ENCODE results near the gene CKM.
"Not testable (repeated sequence)": the region's sequence is repeated elsewhere in the genome, so short reads cannot be mapped to it uniquely, and the experiment has no call there.

Gene CKM

GRCh38 chr19:45315304-45315703, 7.4 kb downstream of the CKM start:
- Histone ChIP-seq H3K36me3 (replicated peaks; ENCODE audit: low read depth, low read length) (no peaks in the 10 kb centered on the region), H3K79me2 (ENCODE audit: low read length) (no peaks in the 10 kb centered on the region), H3K4me1 (ENCODE audit: low read length) (no peaks in the 10 kb centered on the region), H3K4me2 (ENCODE audit: low read length) (no peak overlapping the region), H3K9ac (ENCODE audit: low read length) (no peak overlapping the region), H3K9me3 (ENCODE audit: insufficient read depth, low read length) (no peaks in the 10 kb centered on the region), H3K27me3 (ENCODE audit: low read depth, low read length) (peaks cover 8% of the 10 kb centered on the region), H3K4me3 (ENCODE audit: low read length) (no peak overlapping the region), H3K27ac (ENCODE audit: low read length) (no peak overlapping the region), H2AFZ (ENCODE audit: low read depth, low read length) (no peak overlapping the region), H4K20me1 (ENCODE audit: insufficient read depth, low read length) (no peaks in the 10 kb centered on the region)
- no peak for TF ChIP-seq CTCF (IDR thresholded peaks at IDR 0.05; ENCODE audit: low read depth, low read length)
- no peak for TF ChIP-seq EZH2phosphoT487 (IDR thresholded peaks at IDR 0.05; ENCODE audit: low read depth)

- no peak overlapping the region for H3K9ac ChIP-seq (ENCODE audit: low read length)
- no peak overlapping the region for H2AFZ ChIP-seq (ENCODE audit: low read depth, low read length)
- no peaks in the 10 kb centered on the region for H3K79me2 ChIP-seq (ENCODE audit: low read length)
- TF ChIP-seq CTCF (IDR thresholded peaks at IDR 0.05; ENCODE audit: low read depth, low read length) (no peak), EZH2phosphoT487 (IDR thresholded peaks at IDR 0.05; ENCODE audit: low read depth) (no peak)
- peaks cover 8% of the 10 kb centered on the region for H3K27me3 ChIP-seq (ENCODE audit: low read depth, low read length)
- H3K4me1 ChIP-seq (ENCODE audit: low read length): no peaks in the 10 kb centered on the region
- H3K4me2 ChIP-seq (ENCODE audit: low read length): no peak overlapping the region
- H4K20me1 ChIP-seq (ENCODE audit: insufficient read depth, low read length): no peaks in the 10 kb centered on the region
- H3K27ac ChIP-seq (ENCODE audit: low read length): no peak overlapping the region
- H3K4me3 ChIP-seq (ENCODE audit: low read length): no peak overlapping the region
- no peaks in the 10 kb centered on the region for H3K36me3 ChIP-seq (replicated peaks; ENCODE audit: low read depth, low read length)
- no peaks in the 10 kb centered on the region for H3K9me3 ChIP-seq (ENCODE audit: insufficient read depth, low read length)
These were observed 7.9 kb downstream of the CKM start for GRCh38 chr19:45314708-45315245.

- not testable (repeated sequence) for H3K79me2 ChIP-seq (ENCODE audit: low read length); H3K4me1 ChIP-seq (ENCODE audit: low read length); H4K20me1 ChIP-seq (ENCODE audit: insufficient read depth, low read length); H3K27me3 ChIP-seq (ENCODE audit: low read depth, low read length); H3K36me3 ChIP-seq (replicated peaks; ENCODE audit: low read depth, low read length); H3K27ac ChIP-seq (ENCODE audit: low read length); H3K4me3 ChIP-seq (ENCODE audit: low read length); H3K9me3 ChIP-seq (ENCODE audit: insufficient read depth, low read length); H2AFZ ChIP-seq (ENCODE audit: low read depth, low read length); H3K4me2 ChIP-seq (ENCODE audit: low read length); H3K9ac ChIP-seq (ENCODE audit: low read length)
These were observed 10.4 kb downstream of the CKM start for GRCh38 chr19:45312285-45312684.

GRCh38 chr19:45311621-45312020, 11.1 kb downstream of the CKM start:
- TF ChIP-seq CTCF (IDR thresholded peaks at IDR 0.05; ENCODE audit: low read depth, low read length): no peak
- no peak for TF ChIP-seq EZH2phosphoT487 (IDR thresholded peaks at IDR 0.05; ENCODE audit: low read depth)
- Histone ChIP-seq H3K79me2 (ENCODE audit: low read length) (no peaks in the 10 kb centered on the region), H3K9me3 (ENCODE audit: insufficient read depth, low read length) (no peaks in the 10 kb centered on the region), H3K27ac (ENCODE audit: low read length) (no peak overlapping the region), H3K4me1 (ENCODE audit: low read length) (no peaks in the 10 kb centered on the region), H3K9ac (ENCODE audit: low read length) (no peak overlapping the region), H3K4me3 (ENCODE audit: low read length) (no peak overlapping the region), H3K36me3 (replicated peaks; ENCODE audit: low read depth, low read length) (no peaks in the 10 kb centered on the region), H4K20me1 (ENCODE audit: insufficient read depth, low read length) (no peaks in the 10 kb centered on the region), H3K27me3 (ENCODE audit: low read depth, low read length) (peaks cover 3% of the 10 kb centered on the region; the same call in 1 of the 2 replicates), H2AFZ (ENCODE audit: low read depth, low read length) (no peak overlapping the region), H3K4me2 (ENCODE audit: low read length) (no peak overlapping the region)

- not testable (repeated sequence) for H3K4me2 ChIP-seq (ENCODE audit: low read length); H3K36me3 ChIP-seq (replicated peaks; ENCODE audit: low read depth, low read length); H4K20me1 ChIP-seq (ENCODE audit: insufficient read depth, low read length); H3K9me3 ChIP-seq (ENCODE audit: insufficient read depth, low read length); H3K9ac ChIP-seq (ENCODE audit: low read length); H3K27me3 ChIP-seq (ENCODE audit: low read depth, low read length); H3K79me2 ChIP-seq (ENCODE audit: low read length); H3K27ac ChIP-seq (ENCODE audit: low read length); H2AFZ ChIP-seq (ENCODE audit: low read depth, low read length); H3K4me1 ChIP-seq (ENCODE audit: low read length); H3K4me3 ChIP-seq (ENCODE audit: low read length)
These were observed 13.4 kb downstream of the CKM start for GRCh38 chr19:45309322-45309721.

All from OCI-LY3 (cell line).